ENCODE data around the gene GPR107.

The GPR107 gene

DNA sequence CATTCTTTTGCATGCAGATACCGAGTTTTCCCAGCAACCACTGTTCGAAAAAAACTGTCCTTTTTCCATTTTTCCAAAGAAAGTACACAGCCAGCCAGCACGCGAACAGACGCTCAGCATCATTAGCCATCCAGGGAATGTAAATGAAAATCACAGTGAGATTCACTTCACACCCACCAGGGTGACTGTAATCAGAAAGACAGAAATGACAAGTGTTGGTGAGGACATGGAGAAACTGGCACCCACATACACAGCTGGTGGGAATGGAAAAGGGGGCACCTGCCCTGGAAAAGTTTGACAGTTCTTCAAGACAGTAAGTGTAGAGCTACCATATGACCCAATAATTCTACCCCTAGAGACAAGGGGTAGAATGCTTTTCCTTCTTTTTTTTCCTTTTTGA is 93.5 kb downstream of the GPR107 start:
- H3K4me3 ChIP-seq (ENCODE audit: low read depth, low read length) = no peak overlapping the region
- no peak for DNase-seq (ENCODE audit: low read depth)

DNA sequence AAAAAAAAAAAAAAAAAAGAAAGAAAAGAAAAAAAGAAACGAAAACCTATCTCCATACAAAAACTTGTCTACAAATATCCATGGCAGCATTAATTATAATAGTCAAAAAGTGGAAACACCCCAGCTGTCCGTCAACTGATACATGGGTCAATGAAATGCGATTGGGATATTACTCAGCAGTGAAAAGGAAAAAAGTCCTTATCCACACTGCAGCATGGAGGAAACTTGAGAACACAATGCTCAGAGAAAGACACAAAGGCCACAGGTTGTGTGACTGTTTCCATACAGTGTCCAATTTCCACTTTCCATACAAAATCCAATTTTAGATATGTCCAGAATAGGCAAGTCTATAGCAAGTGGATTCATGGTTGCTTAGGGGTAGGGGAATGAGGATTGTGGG is 94.2 kb downstream of the GPR107 start:
- no peak for DNase-seq (ENCODE audit: low read depth)
- H3K4me3 ChIP-seq (ENCODE audit: low read depth, low read length) = no peak overlapping the region

DNA sequence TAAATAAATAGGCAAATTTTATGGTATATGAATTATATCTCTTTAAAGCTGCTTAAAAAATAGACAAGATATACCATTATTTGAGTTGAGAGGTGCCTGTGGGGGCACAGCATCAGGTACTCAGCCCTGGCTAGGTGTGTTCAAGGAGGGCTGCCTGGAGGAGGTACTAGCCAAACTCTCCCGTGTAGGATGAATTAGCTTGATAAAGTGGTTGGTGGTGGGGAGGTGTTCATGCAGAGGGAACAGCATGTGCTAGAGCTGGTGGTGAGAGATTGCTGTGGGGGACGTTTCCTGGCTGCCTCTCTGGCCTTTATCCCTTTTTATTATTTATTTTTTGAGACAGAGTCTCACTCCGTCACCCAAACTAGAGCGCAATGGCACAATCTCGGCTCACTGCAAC is 95.3 kb downstream of the GPR107 start:
- no peak for DNase-seq (ENCODE audit: low read depth)
- H3K4me3 ChIP-seq (ENCODE audit: low read depth, low read length) = no peak overlapping the region

DNA sequence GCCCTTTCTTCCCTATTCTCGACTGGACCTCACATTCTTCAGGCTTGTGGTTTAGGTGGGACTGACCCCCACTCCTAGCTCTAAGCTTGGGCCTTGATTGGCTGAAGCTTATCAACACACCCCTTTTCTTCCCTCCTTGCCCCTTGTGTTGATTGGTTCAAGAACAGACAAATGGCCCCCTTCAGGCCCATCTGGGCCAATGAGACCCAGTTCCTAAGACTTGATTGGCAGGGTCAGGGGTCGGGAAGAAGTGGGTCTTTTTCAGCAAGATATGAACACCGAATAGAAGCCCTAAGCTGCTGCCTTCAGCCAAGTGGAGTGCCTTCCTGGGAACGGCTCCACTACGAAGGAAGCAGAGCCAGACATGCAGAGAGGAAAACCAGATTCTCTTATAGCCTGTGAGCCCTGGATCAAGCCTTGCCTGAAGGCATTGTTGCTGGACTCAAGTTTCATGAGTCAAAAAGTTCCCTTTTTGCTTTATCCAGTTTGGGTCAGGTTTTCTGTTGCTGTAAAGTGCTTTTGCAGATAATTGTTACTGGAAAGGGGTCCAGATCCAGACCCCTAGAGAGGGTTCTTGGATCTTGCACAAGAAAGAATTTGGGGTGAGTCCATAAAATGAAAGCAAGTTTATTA is 96.1 kb downstream of the GPR107 start:
- H3K4me3 ChIP-seq (ENCODE audit: low read depth, low read length) = no peak overlapping the region
- no peak for DNase-seq (ENCODE audit: low read depth)

DNA sequence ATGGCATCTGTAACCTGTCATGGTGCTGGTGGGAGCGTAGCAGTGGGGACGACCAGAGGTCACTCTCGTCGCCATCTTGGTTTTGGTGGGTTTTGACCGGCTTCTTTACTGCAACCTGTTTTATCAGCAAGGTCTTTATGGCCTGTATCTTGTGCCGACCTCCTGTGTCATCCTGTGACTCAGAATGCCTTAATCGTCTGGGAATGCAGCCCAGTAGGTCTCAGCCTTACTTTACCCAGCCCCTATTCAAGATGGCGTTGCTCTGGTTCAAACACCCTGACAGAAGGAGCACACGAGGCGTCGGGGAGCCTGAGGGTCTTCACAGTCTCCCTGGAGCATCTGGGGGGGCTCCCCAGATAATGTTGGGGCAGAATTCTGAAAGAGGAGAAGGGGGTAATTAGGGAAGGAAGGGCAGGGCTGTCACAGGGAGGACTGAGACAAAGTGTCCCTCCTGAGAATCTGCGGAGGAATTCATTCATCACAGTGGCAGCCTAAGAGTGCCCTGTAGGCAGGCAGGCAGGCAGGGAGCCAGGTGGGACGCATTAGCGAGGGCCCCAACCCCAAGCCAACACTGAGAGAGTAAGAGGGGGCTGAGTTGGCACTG is 97.2 kb downstream of the GPR107 start:
- no peak overlapping the region for H3K4me3 ChIP-seq (ENCODE audit: low read depth, low read length)
- no peak for DNase-seq (ENCODE audit: low read depth)

DNA sequence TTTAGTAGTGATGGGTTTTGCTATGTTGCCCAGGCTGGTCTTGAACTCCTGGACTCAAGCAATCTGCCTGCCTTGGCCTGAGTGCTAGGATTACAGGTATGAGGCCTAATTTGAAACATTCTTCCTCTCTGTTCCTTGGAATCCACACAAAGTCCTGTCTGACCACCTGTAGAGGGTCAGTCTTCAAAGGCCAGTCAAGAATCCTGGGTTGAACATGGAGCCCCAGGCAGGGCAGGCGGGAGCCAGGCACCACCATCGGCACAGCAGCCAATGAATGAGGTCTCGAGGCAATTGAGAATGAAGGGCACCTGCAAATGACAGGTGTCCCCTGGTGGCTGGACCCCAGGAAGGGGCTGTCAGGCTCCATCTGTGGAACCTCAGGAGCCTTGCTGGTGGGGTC is 101.1 kb downstream of the GPR107 start:
- H3K4me3 ChIP-seq (ENCODE audit: low read depth, low read length) = no peak overlapping the region
- no peak for DNase-seq (ENCODE audit: low read depth)

DNA sequence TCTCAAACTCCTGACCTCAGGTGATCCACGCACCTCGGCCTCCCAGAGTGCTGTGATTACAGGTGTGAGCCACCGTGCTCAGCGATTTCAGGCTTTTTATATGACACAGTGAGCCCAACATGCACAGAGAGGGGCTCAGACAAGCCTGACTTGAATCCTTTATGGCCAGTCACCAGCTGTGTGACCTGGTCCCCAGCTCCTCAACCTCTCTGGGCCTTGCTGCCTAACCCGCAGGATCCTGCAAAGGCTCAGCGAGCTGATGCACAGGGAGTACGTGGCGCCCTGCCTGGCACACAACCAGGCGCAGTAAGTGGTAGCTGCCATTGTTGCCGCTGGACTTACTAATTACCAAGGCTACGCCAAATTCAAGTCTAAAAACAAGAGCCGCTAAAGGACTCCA is 101.9 kb downstream of the GPR107 start:
- no peak overlapping the region for H3K4me3 ChIP-seq (ENCODE audit: low read depth, low read length)
- DNase-seq (ENCODE audit: low read depth) = no peak

DNA sequence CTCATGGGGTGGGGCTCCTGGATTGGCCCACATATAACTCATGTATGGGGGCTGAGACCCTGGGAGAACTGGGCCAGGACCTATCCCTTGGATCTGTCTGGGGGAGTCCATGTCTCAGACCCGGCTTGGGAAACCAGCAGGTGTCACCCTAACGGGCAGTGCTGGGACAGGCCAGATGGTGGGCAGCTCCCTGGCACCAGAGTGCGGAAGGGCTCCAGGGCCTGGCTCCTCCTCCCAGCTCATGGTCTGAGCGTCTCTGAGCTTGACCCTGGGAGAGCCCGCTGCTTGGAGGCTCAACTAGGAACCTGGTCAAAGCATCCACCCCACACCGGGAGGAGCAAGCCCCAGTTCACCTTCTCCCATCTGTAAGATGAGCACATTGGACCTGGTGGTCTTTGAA is 103.0 kb downstream of the GPR107 start:
- DNase-seq (ENCODE audit: low read depth) = no peak
- H3K4me3 ChIP-seq (ENCODE audit: low read depth, low read length) = no peak overlapping the region

DNA sequence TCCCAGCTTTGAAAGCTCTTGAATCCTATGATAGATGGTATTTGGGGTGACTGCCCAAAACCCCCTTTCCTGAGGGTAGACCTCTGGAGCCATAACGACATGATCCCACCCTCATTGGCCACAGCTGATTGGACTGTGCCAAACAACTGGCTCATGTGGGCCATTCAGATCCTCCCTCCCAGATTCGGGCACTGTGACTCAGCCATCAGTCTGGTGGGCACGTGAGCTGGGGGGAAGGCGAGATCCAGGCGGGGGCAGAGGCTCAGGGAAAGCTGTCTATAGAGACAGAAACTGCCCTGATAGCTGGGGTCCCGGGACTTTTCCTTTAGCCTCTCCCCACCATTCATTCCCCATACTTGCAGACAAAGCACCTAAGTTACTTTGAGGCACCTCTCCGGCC is 103.4 kb downstream of the GPR107 start:
- H3K4me3 ChIP-seq (ENCODE audit: low read depth, low read length) = no peak overlapping the region
- no peak for DNase-seq (ENCODE audit: low read depth)

DNA sequence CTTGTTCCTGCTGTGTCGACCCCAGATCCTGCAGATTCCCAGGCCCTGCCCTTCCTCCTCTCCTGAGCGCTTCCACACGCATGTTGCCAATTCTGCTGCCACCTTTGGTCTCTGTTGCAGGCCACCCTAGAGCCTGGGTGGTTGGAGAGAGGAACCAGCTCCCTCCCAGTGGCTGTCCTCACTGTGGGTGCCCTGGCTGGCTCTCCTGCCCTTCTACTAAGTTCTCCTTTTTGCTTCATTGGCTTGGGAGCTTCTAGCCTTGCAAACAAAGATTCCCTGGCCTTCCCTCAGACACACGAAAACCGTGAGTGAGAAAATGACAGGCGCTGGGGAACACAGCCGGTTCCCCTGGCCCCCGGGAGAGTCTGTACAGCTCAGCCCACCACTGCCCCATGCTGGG is 104.3 kb downstream of the GPR107 start:
- H3K4me3 ChIP-seq (ENCODE audit: low read depth, low read length) = no peak overlapping the region
- no peak for DNase-seq (ENCODE audit: low read depth)

DNA sequence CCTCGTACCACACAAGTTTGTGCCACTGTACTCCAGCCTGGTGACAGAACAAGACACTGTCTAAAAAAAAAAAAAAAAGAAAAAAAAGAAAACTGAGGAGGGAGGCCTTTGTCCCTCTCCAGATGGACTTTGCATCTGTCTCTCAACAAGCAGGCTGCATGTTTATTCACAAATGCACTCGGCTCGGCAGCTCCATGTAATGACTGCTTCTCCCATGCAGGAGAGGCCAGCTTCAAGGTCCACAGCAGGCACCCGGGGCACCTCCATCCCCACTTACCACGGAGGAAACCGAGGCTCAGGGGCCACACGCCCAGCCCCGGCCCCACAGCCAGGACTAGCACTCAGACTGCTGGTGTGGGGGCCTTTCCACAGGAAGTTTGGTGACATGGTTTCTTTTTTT is 105.4 kb downstream of the GPR107 start:
- no peak for DNase-seq (ENCODE audit: low read depth)
- no peak overlapping the region for H3K4me3 ChIP-seq (ENCODE audit: low read depth, low read length)

DNA sequence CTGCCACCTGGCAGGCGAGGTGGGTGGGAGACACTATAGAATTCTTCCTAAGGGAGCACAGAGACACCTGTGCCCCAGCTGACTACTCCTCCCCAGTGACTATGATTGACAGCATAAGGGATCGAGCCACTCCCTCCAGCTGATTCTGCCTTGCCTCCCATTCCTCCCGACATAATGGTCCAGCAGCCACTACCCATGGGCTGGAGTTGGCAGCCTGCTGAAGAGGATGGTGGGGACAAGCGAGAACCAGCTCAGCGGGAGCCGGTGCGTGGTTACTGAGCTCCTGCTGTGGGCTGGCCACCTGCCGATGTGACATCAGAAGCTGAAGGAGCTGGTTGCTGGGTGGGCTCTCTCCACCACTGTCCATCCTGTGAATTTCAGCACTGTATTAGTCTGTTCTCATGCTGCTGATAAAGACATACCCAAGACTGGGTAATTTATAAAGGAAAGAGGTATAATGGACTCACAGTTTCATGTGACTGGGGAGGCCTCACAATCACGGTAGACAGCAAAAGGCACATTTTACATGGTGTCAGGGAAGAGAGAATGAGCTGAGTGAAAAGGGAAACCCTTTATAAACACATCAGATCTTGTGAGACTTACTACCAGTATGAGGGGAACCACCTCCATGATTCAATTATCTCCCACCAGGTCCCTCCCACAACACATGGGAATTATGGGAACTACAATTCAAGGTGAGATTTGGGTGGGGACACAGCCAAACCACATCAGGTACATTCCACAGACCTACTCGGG is 106.4 kb downstream of the GPR107 start:
- DNase-seq (ENCODE audit: low read depth) = no peak
- no peak overlapping the region for H3K4me3 ChIP-seq (ENCODE audit: low read depth, low read length)

DNA sequence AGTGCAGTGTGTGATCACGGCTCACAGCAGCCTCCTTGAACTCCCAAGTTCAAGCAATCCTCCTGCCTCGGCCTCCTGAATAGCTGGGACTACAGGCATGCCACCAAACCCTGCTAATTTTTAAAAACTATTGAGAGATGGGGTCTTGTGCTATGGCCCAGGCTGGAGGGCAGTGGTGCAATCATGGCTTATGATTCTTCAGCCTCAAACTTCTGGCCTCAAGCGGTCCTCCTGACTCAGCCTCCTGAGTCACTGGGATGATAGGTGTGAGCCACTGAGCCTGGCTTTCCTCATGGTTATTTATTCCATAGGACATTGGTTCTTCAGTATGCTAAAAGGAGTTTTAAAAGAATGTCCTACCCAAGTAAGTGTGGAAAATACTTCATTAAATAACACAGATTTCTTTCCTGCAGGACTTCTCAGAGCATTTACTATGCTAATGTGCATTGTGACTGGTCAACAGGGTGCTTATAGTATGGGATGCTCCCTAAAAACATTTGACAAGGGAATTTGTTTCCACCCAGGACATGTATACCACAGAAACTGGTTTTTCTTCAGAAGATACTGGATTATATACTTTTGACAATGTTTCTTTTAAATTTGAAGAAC is 107.3 kb downstream of the GPR107 start:
- DNase-seq (ENCODE audit: low read depth) = no peak
- H3K4me3 ChIP-seq (ENCODE audit: low read depth, low read length) = no peak overlapping the region

DNA sequence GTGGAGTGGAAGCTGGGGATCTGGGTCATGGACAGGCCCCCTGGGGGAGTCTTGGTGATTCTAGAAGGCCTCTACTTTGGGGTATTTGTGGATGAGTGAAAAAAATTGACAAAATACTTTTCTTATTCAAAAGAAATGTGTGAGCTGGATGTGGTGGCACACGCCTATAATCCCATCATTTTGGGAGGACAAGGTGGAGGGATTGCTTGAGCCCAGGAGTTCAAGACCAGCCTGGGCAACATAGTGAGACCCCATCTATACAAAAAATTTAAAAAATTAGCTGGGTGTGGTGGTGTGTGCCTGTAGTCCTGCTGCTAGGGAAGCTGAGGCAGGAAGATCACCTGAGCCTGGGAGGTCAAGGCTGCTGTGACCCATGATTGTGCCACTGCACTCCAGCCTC is 111.9 kb downstream of the GPR107 start:
- no peak overlapping the region for H3K4me3 ChIP-seq (ENCODE audit: low read depth, low read length)
- DNase-seq (ENCODE audit: low read depth) = no peak

DNA sequence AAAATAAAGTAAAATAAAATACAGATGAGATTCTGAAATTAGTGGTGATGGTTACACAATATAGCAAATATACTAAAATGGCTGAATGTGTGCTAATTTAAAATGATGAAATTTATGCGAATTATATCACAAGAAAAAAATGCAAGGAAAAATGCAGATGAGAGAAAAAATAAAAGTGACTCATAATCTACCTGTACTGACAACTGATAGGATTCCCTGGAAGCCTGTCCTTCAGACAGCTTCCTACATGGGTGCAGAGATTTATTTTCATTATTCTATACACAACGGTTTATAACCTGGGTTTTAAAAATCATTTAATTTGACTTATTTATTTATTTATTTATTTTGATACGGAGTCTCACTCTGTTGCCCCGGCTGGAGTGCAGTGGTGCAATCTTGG is 112.7 kb downstream of the GPR107 start:
- no peak overlapping the region for H3K4me3 ChIP-seq (ENCODE audit: low read depth, low read length)
- DNase-seq (ENCODE audit: low read depth) = no peak

DNA sequence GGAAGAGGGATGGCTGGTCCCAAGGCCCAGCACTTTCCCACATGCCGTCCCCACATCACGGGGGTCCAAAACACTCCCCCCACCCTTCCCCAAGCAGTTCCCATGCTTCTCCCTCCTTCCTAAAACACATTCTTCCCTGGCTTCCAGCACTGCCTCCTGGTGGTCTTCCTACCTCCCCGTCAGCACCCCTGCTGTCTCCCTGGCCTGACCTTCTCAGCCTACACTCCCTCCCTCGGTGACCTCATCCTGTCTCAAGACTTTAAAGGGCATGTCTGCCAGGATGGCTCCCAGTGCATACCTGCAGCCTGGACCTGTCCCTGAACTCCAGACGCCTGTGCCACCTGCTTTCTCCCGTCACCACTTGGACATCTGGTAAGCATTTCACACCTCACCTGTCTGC is 114.2 kb downstream of the GPR107 start:
- no peak overlapping the region for H3K4me3 ChIP-seq (ENCODE audit: low read depth, low read length)
- no peak for DNase-seq (ENCODE audit: low read depth)

DNA sequence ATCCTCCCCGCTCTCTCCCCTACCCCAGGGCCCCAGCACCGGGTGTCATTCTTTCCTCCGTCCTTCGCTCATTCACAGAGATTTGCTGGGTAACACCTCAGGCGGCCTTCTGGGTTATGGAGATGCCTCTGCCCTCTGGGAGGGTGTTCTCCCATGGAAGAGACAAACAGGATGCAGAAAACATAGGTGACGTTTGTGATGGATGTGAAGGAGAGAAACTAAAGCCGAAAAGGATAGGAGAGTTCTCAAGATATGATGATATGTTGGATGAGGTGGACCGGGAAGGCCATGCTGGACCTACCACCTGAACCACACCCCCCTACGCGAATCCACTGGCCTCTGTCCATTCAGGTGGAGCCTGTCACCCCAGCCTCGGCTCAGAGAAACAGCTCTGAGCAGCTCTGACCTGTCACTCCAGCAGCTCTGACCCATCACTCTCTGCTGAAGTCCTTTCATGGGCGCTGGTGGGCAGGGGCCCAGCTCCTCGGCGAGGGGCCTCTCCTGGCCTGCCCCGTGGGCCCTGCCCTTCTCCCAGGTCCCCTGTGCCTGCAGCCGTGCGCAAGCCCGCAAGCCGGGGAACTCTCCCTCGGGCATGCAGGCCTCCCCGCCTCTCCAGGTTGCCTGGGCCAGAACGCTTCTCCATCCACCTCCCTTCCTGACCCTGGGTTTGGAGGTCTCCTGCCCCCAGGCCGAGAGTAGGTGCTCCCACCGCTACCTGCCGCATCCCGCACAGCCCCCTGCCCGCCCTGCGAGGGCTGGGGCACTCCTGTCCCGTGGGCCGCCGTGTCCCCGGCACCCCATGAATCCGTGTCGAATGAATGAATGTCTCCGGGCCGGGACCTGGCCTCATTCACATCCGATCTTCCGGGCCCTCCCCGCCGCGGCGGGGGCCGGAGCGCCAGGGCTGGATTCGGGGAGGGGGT is 117.8 kb downstream of the GPR107 start:
- H3K4me3 ChIP-seq (ENCODE audit: low read depth, low read length) = peak overlapping the region; percentile 41
- no peak for DNase-seq (ENCODE audit: low read depth)

DNA sequence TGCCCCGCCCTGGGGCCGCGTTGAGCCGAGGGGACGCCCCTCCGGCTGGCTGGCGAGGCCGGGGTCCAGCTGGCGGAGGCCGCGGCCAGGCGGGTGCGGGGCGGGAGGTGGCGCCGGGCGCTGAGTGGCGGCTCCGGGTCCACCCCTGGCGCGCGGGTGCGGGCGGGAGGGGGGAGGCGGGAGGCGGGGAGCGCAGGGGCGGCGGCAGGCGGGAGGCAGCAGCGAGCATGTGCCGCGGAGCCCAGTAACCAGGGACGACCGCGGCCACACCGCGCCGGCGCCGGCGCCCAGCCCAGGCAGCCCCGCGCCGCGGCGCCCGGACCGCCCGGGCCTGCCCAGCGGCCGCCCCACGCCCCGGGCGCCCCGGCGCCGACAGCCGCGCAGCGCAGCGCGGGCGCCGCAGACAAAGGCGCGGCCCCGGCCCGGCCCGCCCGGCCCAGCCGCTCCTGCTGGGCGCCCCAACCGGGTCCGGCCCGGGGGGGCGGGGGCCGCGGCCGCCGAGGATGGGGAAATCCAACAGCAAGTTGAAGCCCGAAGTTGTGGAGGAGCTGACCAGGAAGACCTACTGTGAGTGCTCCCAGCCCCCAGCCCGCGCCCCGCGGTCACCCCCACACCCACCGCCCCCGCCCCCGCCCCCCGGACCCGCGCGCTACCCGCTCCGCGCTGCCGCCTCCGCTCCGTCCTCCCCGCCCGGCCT is 118.6 kb downstream of the GPR107 start, which contains the start of gene NCS1:
Gene NCS1, plus strand, starts transcription at position 244 of the 697 bp plus-strand sequence. Its CDS starts 260 bp downstream, at position 504.
- DNase-seq (ENCODE audit: low read depth) = peak; percentile 35
- peak within 1 kb of the TSS; percentile 62 for H3K4me3 ChIP-seq (ENCODE audit: low read depth, low read length)

All from skeletal muscle cell (primary cell).